ENCODE results near the gene RBM19.

GRCh38 chr12:113813229-113813541 is 152.9 kb downstream of the RBM19 start:
- TF ChIP-seq, protein P1, sequence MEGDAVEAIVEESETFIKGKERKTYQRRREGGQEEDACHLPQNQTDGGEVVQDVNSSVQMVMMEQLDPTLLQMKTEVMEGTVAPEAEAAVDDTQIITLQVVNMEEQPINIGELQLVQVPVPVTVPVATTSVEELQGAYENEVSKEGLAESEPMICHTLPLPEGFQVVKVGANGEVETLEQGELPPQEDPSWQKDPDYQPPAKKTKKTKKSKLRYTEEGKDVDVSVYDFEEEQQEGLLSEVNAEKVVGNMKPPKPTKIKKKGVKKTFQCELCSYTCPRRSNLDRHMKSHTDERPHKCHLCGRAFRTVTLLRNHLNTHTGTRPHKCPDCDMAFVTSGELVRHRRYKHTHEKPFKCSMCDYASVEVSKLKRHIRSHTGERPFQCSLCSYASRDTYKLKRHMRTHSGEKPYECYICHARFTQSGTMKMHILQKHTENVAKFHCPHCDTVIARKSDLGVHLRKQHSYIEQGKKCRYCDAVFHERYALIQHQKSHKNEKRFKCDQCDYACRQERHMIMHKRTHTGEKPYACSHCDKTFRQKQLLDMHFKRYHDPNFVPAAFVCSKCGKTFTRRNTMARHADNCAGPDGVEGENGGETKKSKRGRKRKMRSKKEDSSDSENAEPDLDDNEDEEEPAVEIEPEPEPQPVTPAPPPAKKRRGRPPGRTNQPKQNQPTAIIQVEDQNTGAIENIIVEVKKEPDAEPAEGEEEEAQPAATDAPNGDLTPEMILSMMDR (conservative IDR thresholded peaks at IDR 0.05; ENCODE audit: low read depth, low read length): no peak
- no peak for TF ChIP-seq SMC3 (IDR thresholded peaks at IDR 0.05; ENCODE audit: low read depth, low read length)
